ENCODE data around the gene GAS1. TPM values are rescaled to one million over a fixed set of nuclear protein-coding genes. Genes with fewer than 3 reads are reported as not detected.

The GAS1 gene
- total and polyA plus RNA-seq, 10 of the 15 experiments (the other 5 are each of a cell fraction or from before 2014, with no cell fraction given): not detected

DNA sequence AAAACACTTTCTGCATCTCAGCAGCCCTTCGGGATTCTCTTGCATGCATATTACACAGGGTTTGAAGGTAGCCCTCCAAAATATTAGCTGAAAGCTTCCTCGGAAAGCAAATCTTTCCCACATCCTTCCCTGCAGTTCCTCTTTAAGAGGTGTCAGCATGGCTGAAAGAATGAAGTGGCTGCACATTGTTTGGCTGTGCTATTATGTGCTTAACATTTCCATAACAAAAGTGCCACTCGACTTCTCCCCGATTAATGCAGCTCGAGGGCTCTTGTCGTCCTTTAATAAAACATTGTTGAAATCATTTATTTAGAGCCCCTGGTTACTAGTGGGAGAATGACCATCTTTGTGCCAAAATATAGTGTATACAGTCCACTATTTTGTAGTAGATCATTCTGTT, 6.5 kb downstream of the GAS1 start:
- ATAC-seq: no peak
- H2AFZ ChIP-seq (ENCODE audit: control insufficient read depth, low read depth, low read length): no peak overlapping the region
- peaks cover 2 to 12% of the 10 kb centered on the region in 2 experiments for H3K27me3 ChIP-seq (replicated peaks in 1 of 2; ENCODE audit: control insufficient read depth in 2 of 2, insufficient read depth in 2 of 2, low read length in 1 of 2)
- H3K36me3 ChIP-seq (ENCODE audit: control insufficient read depth in 2 of 2, insufficient read depth in 2 of 2, low read length in 1 of 2): no peaks in the 10 kb centered on the region
- no peak overlapping the region for H3K4me3 ChIP-seq
- no peaks in the 10 kb centered on the region for H3K79me2 ChIP-seq (ENCODE audit: control insufficient read depth, insufficient read depth, low read length)
- no TSS peak for BruUV-seq (replicated peaks)
- in situ Hi-C loops (cut with MboI): no loop called here
- RAD21 ChIA-PET (ENCODE audit: unreplicated experiment): no interaction called here
- no peak for FAIRE-seq
- POLR2A ChIA-PET: no interaction called here
- intact Hi-C loops (cut with micrococcal nuclease; ENCODE audit: unreplicated experiment): loop anchor here (10.0 kb wide), 2 partner anchors 384 to 506 kb away; no protein-coding TSS in a partner anchor
- CTCF ChIA-PET: no interaction called here
- WGBS (ENCODE audit: insufficient coverage, insufficient replicate concordance, low lambda C conversion rate, missing lambda C conversion rate): 5% methylated on average over 6 of the region's 6 CpGs
- H3K4me1 ChIP-seq (ENCODE audit: control insufficient read depth, insufficient read depth, low read length): no peaks in the 10 kb centered on the region
- no peaks in the 10 kb centered on the region for H3K9me3 ChIP-seq (replicated peaks; ENCODE audit: control insufficient read depth, insufficient read depth, low read length)
- no peak for DNase-seq (ENCODE audit: low read depth, low spot score)
- H4K20me1 ChIP-seq (ENCODE audit: control insufficient read depth, insufficient read depth): no peaks in the 10 kb centered on the region
- no peak overlapping the region for H3K4me2 ChIP-seq (ENCODE audit: control insufficient read depth, insufficient read depth)
- SMC1A ChIA-PET (ENCODE audit: uncharacterized antibody, unreplicated experiment): no interaction called here
- H3K9ac ChIP-seq (ENCODE audit: control insufficient read depth, insufficient read depth, low read length): no peak overlapping the region
- TF ChIP-seq ZNF384 (IDR thresholded peaks at IDR 0.05; ENCODE audit: borderline replicate concordance, low read depth, low read length) (no peak), CEBPB (IDR thresholded peaks at IDR 0.05; ENCODE audit: borderline replicate concordance in 1 of 2, low read depth in 2 of 2, low read length in 2 of 2) (no peak), WRNIP1 (IDR thresholded peaks at IDR 0.05; ENCODE audit: borderline replicate concordance, low read depth, low read length) (no peak), NFYB (IDR thresholded peaks at IDR 0.05; ENCODE audit: insufficient read depth, low read depth, low read length) (no peak)
- TF ChIP-seq, protein P1, sequence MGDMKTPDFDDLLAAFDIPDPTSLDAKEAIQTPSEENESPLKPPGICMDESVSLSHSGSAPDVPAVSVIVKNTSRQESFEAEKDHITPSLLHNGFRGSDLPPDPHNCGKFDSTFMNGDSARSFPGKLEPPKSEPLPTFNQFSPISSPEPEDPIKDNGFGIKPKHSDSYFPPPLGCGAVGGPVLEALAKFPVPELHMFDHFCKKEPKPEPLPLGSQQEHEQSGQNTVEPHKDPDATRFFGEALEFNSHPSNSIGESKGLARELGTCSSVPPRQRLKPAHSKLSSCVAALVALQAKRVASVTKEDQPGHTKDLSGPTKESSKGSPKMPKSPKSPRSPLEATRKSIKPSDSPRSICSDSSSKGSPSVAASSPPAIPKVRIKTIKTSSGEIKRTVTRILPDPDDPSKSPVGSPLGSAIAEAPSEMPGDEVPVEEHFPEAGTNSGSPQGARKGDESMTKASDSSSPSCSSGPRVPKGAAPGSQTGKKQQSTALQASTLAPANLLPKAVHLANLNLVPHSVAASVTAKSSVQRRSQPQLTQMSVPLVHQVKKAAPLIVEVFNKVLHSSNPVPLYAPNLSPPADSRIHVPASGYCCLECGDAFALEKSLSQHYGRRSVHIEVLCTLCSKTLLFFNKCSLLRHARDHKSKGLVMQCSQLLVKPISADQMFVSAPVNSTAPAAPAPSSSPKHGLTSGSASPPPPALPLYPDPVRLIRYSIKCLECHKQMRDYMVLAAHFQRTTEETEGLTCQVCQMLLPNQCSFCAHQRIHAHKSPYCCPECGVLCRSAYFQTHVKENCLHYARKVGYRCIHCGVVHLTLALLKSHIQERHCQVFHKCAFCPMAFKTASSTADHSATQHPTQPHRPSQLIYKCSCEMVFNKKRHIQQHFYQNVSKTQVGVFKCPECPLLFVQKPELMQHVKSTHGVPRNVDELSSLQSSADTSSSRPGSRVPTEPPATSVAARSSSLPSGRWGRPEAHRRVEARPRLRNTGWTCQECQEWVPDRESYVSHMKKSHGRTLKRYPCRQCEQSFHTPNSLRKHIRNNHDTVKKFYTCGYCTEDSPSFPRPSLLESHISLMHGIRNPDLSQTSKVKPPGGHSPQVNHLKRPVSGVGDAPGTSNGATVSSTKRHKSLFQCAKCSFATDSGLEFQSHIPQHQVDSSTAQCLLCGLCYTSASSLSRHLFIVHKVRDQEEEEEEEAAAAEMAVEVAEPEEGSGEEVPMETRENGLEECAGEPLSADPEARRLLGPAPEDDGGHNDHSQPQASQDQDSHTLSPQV (IDR thresholded peaks at IDR 0.05): no peak
- H3K27ac ChIP-seq (ENCODE audit: control insufficient read depth, insufficient read depth): no peak overlapping the region
